OCI-LY7 (cell line): Measurements from ENCODE around the gene DNM3. TPM values are rescaled to one million over a fixed set of nuclear protein-coding genes. Genes with fewer than 3 reads are reported as not detected.

Source experiments
- BruUV-seq: library from RNA; stranded (reverse); fragments of 400-500 nt; replicated peaks from 2 replicates; lab custom pipeline; 2021; lab: Mats Ljungman, UMichigan
- CTCF ChIA-PET: fragments of 300-600 bp; sonication (Branson Sonifier 250); formaldehyde crosslinking; loops from one replicate; lab custom pipeline; 2022; ENCODE audit warnings: antibody characterized with exemption; ENCODE audit not compliant: unreplicated experiment; lab: Charles Lee
- POLR2A ChIA-PET: fragments of 300-600 bp; sonication (Branson Sonifier 250); formaldehyde crosslinking; loops from one replicate; lab custom pipeline; 2022; ENCODE audit warnings: antibody characterized with exemption; lab: Charles Lee
- DNase-seq: peaks from one replicate; pipeline ENCODE4 v3.0.0-alpha.2; 2015; ENCODE audit warnings: low spot score
- H2AFZ ChIP-seq: fragments of 200-600 bp; sonication (generic), shearing (Covaris generic); 2 replicates; pipeline ENCODE4 v1.6.1; 2014; ENCODE audit warnings: mild to moderate bottlenecking, antibody characterized with exemption, low read length, moderate library complexity
- H3K27ac ChIP-seq: fragments of 200-600 bp; sonication (generic); 2 replicates; pipeline ENCODE4 v1.5.1; 2014; ENCODE audit warnings: mixed run types, low read depth, mild to moderate bottlenecking, moderate library complexity, low read length, inconsistent platforms; ENCODE audit not compliant: poor library complexity, severe bottlenecking
- H3K36me3 ChIP-seq: fragments of 200-600 bp; sonication (generic); 2 replicates; pipeline ENCODE4 v1.6.1; 2014; ENCODE audit warnings: mild to moderate bottlenecking, antibody characterized with exemption, low read length, moderate library complexity, mixed read lengths; ENCODE audit not compliant: insufficient read depth
- H3K4me1 ChIP-seq: fragments of 200-600 bp; sonication (generic); 2 replicates; pipeline ENCODE4 v1.5.1; 2014; ENCODE audit warnings: mild to moderate bottlenecking, low read length; ENCODE audit not compliant: insufficient read depth, poor library complexity, severe bottlenecking
- H3K4me2 ChIP-seq: fragments of 200-600 bp; sonication (generic); 2 replicates; pipeline ENCODE4 v1.6.1; 2014; ENCODE audit warnings: mild to moderate bottlenecking, low read length
- H3K4me3 ChIP-seq: fragments of 200-600 bp; sonication (generic); 2 replicates; pipeline ENCODE4 v1.5.1; 2014; ENCODE audit warnings: mild to moderate bottlenecking, low read depth, low read length; ENCODE audit not compliant: poor library complexity, severe bottlenecking
- H3K79me2 ChIP-seq: fragments of 200-600 bp; sonication (generic); 2 replicates; pipeline ENCODE4 v1.6.1; 2016; ENCODE audit warnings: low read depth, mild to moderate bottlenecking, low read length, moderate library complexity, mixed read lengths; ENCODE audit not compliant: insufficient read depth
- H3K9me2 ChIP-seq: fragments of 200-600 bp; sonication (generic); 2 replicates; pipeline ENCODE4 v1.6.1; 2016; ENCODE audit warnings: mild to moderate bottlenecking, low read length, mixed read lengths; ENCODE audit not compliant: insufficient read depth
- H3K9me3 ChIP-seq: fragments of 200-600 bp; sonication (generic); 2 replicates; pipeline ENCODE4 v1.6.1; 2014; ENCODE audit warnings: mild to moderate bottlenecking, mixed run types, low read length, mixed read lengths
- H4K20me1 ChIP-seq: fragments of 200-600 bp; sonication (generic); 2 replicates; pipeline ENCODE4 v1.6.1; 2014; ENCODE audit warnings: mild to moderate bottlenecking, antibody characterized with exemption, low read length, moderate library complexity, mixed read lengths; ENCODE audit not compliant: insufficient read depth
- EZH2phosphoT487 ChIP-seq: fragments of 200-600 bp; sonication (generic); IDR thresholded peaks from 2 replicates; pipeline ENCODE4 v1.6.1; 2018; ENCODE audit warnings: low read depth, borderline replicate concordance, mild to moderate bottlenecking, mixed run types, antibody characterized with exemption, low read length, moderate library complexity, mixed read lengths
- intact Hi-C: fragments of 100-400 bp; cut with micrococcal nuclease; formaldehyde crosslinking; loops from one replicate; pipeline ENCODE4 v1.10.0; 2022; ENCODE audit not compliant: unreplicated experiment
- total RNA-seq, 2 experiments: library from RNA; depleted of rRNA in 1 of 2; stranded (reverse); fragments of >200 nt in 1 of 2; shearing (Covaris generic) in 1 of 2; gene quantifications; 2 replicates each; pipeline ENCODE4 v1.2.3, GENCODE V29; 2014 to 2022
- TF ChIP-seq, protein P1 (sequence below): fragments of 200-600 bp; sonication (generic); conservative IDR thresholded peaks from 2 replicates; pipeline ENCODE4 v1.5.1; 2014; ENCODE audit warnings: mild to moderate bottlenecking, antibody characterized with exemption, low read length, moderate library complexity, mixed read lengths

The DNM3 gene
- total RNA-seq, 2 experiments from 2014 or later: 0.47 to 0.61 TPM

DNA sequence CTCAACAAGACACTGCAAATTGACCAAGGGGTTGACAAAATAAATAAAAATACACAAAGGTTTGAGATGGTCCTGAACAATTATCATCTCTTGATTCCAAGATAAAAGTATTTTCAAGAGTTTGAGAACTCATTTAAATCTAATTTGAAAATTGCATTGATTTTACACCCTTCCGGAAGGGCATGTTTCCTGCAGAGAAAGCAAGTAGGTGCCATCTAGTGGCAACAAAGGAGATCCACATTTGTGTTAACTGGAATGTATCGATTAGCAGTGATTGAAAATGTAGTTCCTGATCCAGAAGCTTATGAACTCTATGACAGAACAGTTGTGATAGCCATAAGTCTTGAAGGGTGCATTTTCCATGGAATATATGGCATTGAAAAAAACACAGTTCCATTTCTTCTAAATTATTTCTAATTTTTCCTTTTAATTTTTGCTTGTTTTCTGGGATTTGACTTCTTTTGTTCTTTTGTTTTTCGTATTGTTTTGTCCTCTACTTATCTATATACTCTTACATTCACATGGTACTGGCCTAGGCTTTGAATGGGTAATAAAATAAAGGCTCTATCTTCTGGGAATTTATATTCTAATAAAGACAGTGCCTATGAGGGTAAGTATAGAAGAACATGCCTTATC is 143.7 kb downstream of the DNM3 start:
- no peaks in the 10 kb centered on the region for H3K79me2 ChIP-seq
- H3K27ac ChIP-seq: no peak overlapping the region
- ChIA-PET POLR2A (interaction anchor here (1.0 kb wide), 1 partner anchor 13 kb away, joined by 4 read pairs; no protein-coding TSS in a partner anchor), CTCF (interaction anchor here (1.9 kb wide), 1 partner anchor 183 kb away, joined by 12 read pairs; no protein-coding TSS in a partner anchor)
- peak; percentile 40 for DNase-seq
- H3K4me1 ChIP-seq: no peaks in the 10 kb centered on the region
- H3K36me3 ChIP-seq: no peaks in the 10 kb centered on the region
- no TSS peak for BruUV-seq
- no peak overlapping the region for H3K4me3 ChIP-seq
- intact Hi-C loops: loop anchor here (1.0 kb wide), 2 partner anchors 184 to 340 kb away; no protein-coding TSS in a partner anchor
- H4K20me1 ChIP-seq: no peaks in the 10 kb centered on the region
- no peak overlapping the region for H3K4me2 ChIP-seq
- TF ChIP-seq, protein P1, sequence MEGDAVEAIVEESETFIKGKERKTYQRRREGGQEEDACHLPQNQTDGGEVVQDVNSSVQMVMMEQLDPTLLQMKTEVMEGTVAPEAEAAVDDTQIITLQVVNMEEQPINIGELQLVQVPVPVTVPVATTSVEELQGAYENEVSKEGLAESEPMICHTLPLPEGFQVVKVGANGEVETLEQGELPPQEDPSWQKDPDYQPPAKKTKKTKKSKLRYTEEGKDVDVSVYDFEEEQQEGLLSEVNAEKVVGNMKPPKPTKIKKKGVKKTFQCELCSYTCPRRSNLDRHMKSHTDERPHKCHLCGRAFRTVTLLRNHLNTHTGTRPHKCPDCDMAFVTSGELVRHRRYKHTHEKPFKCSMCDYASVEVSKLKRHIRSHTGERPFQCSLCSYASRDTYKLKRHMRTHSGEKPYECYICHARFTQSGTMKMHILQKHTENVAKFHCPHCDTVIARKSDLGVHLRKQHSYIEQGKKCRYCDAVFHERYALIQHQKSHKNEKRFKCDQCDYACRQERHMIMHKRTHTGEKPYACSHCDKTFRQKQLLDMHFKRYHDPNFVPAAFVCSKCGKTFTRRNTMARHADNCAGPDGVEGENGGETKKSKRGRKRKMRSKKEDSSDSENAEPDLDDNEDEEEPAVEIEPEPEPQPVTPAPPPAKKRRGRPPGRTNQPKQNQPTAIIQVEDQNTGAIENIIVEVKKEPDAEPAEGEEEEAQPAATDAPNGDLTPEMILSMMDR: peak; percentile 91
- TF ChIP-seq EZH2phosphoT487: no peak
- H3K9me2 ChIP-seq: no peaks in the 10 kb centered on the region
- H3K9me3 ChIP-seq: no peaks in the 10 kb centered on the region
- no peak overlapping the region for H2AFZ ChIP-seq

DNA sequence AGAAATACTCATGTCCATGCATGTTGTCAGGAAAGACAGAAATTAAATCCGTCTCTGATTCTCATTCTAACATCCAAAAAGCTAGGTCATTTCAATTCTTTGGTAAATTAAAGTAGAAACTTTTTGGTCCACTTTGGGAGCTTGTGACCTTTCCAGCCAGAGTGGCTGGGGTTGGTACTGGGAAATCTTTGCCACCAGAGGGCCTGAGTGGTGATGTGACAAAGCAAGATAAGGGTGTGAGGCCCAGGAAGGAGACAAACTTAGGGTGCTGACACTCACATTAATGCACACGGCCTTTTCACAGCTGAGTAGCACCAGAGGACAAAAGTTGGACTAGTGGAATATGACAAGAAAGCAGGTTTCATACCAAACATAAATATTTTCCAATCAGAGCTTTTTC is 144.3 kb downstream of the DNM3 start:
- Histone ChIP-seq H3K79me2 (no peaks in the 10 kb centered on the region), H3K9me3 (no peaks in the 10 kb centered on the region), H3K4me2 (no peak overlapping the region), H3K27ac (no peak overlapping the region), H3K9me2 (no peaks in the 10 kb centered on the region), H2AFZ (no peak overlapping the region), H3K36me3 (no peaks in the 10 kb centered on the region), H4K20me1 (no peaks in the 10 kb centered on the region), H3K4me3 (no peak overlapping the region), H3K4me1 (no peaks in the 10 kb centered on the region)
- no peak for TF ChIP-seq EZH2phosphoT487
- TF ChIP-seq, protein P1: peak; percentile 33; the same call in 1 of the 2 replicates
- intact Hi-C loops: loop anchor here (1.0 kb wide), 2 partner anchors 184 to 340 kb away; no protein-coding TSS in a partner anchor
- POLR2A ChIA-PET: interaction anchor here (0.8 to 1.0 kb wide), 2 partner anchors 12 to 310 kb away, joined by 3 to 4 read pairs; no protein-coding TSS in a partner anchor
- CTCF ChIA-PET: interaction anchor here (1.0 to 1.9 kb wide), 3 partner anchors 9 to 341 kb away, joined by 3 to 12 read pairs (median 3); no protein-coding TSS in a partner anchor
- BruUV-seq: no TSS peak
- peak; percentile 3 for DNase-seq
